CD8-positive, alpha-beta memory T cell (primary cell): ENCODE data around the gene SAT1. TPM values are rescaled to one million over a fixed set of nuclear protein-coding genes. Genes with fewer than 3 reads are reported as not detected.

Experiments
- CTCF ChIA-PET: fragments of 350-600 bp; sonication (Branson Sonifier 250); formaldehyde crosslinking; loops from one replicate; lab custom pipeline; 2021; ENCODE audit warnings: antibody characterized with exemption; lab: Charles Lee
- POLR2A ChIA-PET: fragments of 350-600 bp; sonication (Branson Sonifier 250); formaldehyde crosslinking; loops from one replicate; lab custom pipeline; 2021; ENCODE audit warnings: antibody characterized with exemption; lab: Charles Lee
- DNase-seq, 5 donors: peaks; one replicate each; pipeline versions ENCODE4 v3.0.0 to v3.0.0-alpha.2; 2020 to 2022; ENCODE audit warnings: mixed read lengths in 1 of 5
- H3K27ac ChIP-seq: one replicate; pipeline ENCODE4 v1.7.0; 2013; ENCODE audit warnings: low read depth, mild to moderate bottlenecking, low read length, moderate library complexity
- H3K27me3 ChIP-seq: 2 replicates; pipeline ENCODE4 v1.7.0; 2013; ENCODE audit warnings: low read length, mild to moderate bottlenecking; ENCODE audit not compliant: insufficient read depth, poor library complexity, severe bottlenecking
- H3K36me3 ChIP-seq: 2 replicates; pipeline ENCODE4 v1.7.0; 2013; ENCODE audit warnings: mild to moderate bottlenecking, low read length, moderate library complexity; ENCODE audit not compliant: insufficient read depth
- H3K4me1 ChIP-seq: 2 replicates; pipeline ENCODE4 v1.7.0; 2013; ENCODE audit warnings: mild to moderate bottlenecking, low read length, moderate library complexity; ENCODE audit not compliant: insufficient read depth
- H3K4me3 ChIP-seq: 2 replicates; pipeline ENCODE4 v1.7.0; 2013; ENCODE audit warnings: mild to moderate bottlenecking, low read length
- H3K9me3 ChIP-seq: 2 replicates; pipeline ENCODE4 v1.7.0; 2013; ENCODE audit warnings: mild to moderate bottlenecking, low read length
- H3K27ac Mint-ChIP-seq, 8 donors: one replicate each; pipeline ENCODE4 v1.8.0; 2020 to 2021; ENCODE audit warnings: mixed read lengths in 8 of 8, mild to moderate bottlenecking in 6 of 8, inconsistent platforms in 3 of 8, moderate library complexity in 3 of 8
- H3K27me3 Mint-ChIP-seq, 2 donors: one replicate each; pipeline ENCODE4 v1.8.0; 2020 to 2021; ENCODE audit warnings: mixed read lengths in 2 of 2, mild to moderate bottlenecking in 1 of 2, moderate library complexity in 1 of 2
- H3K36me3 Mint-ChIP-seq, 3 donors: one replicate each; pipeline ENCODE4 v1.8.0; 2020 to 2021; ENCODE audit warnings: mixed read lengths in 3 of 3, inconsistent platforms in 1 of 3, mild to moderate bottlenecking in 1 of 3
- H3K4me1 Mint-ChIP-seq, 3 donors: one replicate each; pipeline ENCODE4 v1.8.0; 2020 to 2021; ENCODE audit warnings: mixed read lengths in 3 of 3, inconsistent platforms in 1 of 3, mild to moderate bottlenecking in 1 of 3
- H3K4me3 Mint-ChIP-seq, 7 donors: one replicate each; pipeline ENCODE4 v1.8.0; 2020 to 2021; ENCODE audit warnings: mixed read lengths in 7 of 7, mild to moderate bottlenecking in 6 of 7, moderate library complexity in 4 of 7, inconsistent platforms in 2 of 7
- H3K9me3 Mint-ChIP-seq, 5 donors: one replicate each; pipeline ENCODE4 v1.8.0; 2020 to 2022; ENCODE audit warnings: mixed read lengths in 5 of 5, mild to moderate bottlenecking in 3 of 5, moderate library complexity in 2 of 5, inconsistent platforms in 1 of 5
- polyA plus RNA-seq: library from polyadenylated mRNA; unstranded; fragments of 300-500 nt; fragmentation: Illumina TruSeq; gene quantifications from one replicate; pipeline ENCODE4 v1.2.3, GENCODE V29; 2021
- total RNA-seq, 2 experiments: library from RNA; stranded (reverse); gene quantifications; one replicate each; pipeline ENCODE4 v1.2.3, GENCODE V29; 2021

Gene SAT1
- total and polyA plus RNA-seq, 3 experiments from 2014 or later = 40.0 to 113 (median 41.3) TPM

DNA sequence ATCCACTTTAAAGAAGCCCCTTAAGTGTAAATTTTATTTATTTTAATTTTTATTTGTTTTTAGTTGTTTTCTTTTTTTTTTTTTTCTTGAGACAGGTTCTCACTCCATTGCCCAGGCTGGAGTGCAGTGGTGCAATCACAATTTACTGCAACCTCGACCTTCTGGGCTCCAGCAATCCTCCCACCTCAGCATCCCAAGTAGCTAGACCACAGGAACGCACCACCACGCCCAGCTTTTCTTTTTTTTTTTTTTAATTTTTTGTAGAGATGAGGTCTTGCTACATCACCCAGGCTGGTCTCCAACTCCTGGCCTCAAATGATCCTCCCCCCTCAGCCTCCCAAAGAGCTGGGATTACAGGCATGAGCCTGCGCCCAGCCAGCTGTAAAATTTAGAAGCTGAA lies 6.0 kb downstream of the SAT1 start:
- H3K9me3 Mint-ChIP-seq = no peaks in the 10 kb centered on the region
- H3K36me3 Mint-ChIP-seq = peaks cover 4 to 29% (median 5%) of the 10 kb centered on the region in 3 donors
- no peaks in the 10 kb centered on the region for H3K27me3 Mint-ChIP-seq
- Histone ChIP-seq H3K27ac (no peak overlapping the region), H3K4me1 (peaks cover 13% of the 10 kb centered on the region), H3K4me3 (no peak overlapping the region), H3K9me3 (no peaks in the 10 kb centered on the region), H3K36me3 (peaks cover 12% of the 10 kb centered on the region), H3K27me3 (no peaks in the 10 kb centered on the region)
- H3K27ac Mint-ChIP-seq = no peak overlapping the region
- H3K4me1 Mint-ChIP-seq = peaks cover 19 to 23% (median 21%) of the 10 kb centered on the region in 3 donors
- POLR2A ChIA-PET = no interaction called here
- H3K4me3 Mint-ChIP-seq = no peak overlapping the region
- no peak for DNase-seq
- CTCF ChIA-PET = no interaction called here

DNA sequence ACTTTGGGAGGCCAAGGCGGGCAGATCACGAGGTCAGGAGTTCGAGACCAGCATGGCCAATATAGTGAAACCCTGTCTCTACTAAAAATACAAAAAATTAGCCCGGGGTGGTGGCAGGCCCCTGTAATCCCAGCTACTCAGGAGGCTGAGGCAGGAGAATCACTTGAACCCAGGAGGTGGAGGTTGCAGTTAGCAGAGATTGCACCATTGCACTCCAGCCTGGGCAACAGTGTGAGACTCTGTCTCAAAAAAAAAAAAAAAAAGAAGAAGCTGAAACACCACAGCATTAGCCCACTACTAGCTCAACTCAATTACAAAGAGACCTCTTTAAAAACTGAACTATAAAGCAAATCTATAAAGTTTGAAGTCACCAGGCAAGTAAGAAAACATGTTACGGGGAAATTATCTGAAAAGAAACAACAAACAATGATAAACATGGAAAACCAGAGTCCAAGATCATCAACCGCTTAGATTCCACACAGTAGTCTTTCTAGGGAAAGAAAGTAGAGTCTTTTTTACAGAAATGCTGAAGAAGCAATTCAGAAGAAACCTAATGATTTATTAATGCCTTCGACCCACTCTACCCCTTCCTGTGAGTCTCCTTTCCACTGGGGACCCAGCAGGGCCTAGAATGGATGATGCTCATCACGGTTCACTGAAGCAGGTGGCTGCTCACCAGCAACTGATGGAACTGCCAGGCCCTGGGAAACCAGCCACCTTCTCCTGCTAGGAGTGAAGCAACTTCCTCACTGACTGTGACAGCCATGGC lies 6.6 kb downstream of the SAT1 start:
- no peak overlapping the region for H3K27ac Mint-ChIP-seq
- peaks cover 12% of the 10 kb centered on the region for H3K36me3 ChIP-seq
- no peaks in the 10 kb centered on the region for H3K9me3 Mint-ChIP-seq
- H3K4me3 ChIP-seq = no peak overlapping the region
- no peaks in the 10 kb centered on the region for H3K27me3 Mint-ChIP-seq
- no peak overlapping the region for H3K27ac ChIP-seq
- H3K4me3 Mint-ChIP-seq = no peak overlapping the region
- peaks cover 12 to 16% (median 14%) of the 10 kb centered on the region in 3 donors for H3K4me1 Mint-ChIP-seq
- POLR2A ChIA-PET = no interaction called here
- H3K27me3 ChIP-seq = no peaks in the 10 kb centered on the region
- no peaks in the 10 kb centered on the region for H3K9me3 ChIP-seq
- peaks cover 4 to 24% (median 5%) of the 10 kb centered on the region in 3 donors for H3K36me3 Mint-ChIP-seq
- CTCF ChIA-PET = no interaction called here
- H3K4me1 ChIP-seq = peaks cover 10% of the 10 kb centered on the region
- no peak for DNase-seq

DNA sequence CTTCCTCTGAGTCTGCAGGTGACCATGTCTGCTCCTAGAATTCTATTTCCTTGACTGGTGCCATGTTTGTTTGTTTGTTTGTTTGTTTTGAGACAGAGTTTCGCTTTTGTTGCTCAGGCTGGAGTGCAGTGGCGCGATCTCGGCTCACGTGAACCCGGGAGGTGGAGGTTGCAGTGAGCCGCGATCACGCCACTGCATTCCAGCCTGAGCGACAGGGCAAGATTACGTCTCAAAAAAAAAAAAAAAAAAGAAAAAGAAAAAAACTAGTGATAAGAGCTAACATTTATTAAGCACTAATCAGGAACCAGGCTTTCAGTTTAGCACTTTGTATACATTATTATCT lies 7.2 kb downstream of the SAT1 start:
- DNase-seq = no peak
- no peak overlapping the region for H3K27ac ChIP-seq
- H3K4me1 ChIP-seq = peaks cover 4% of the 10 kb centered on the region
- CTCF ChIA-PET = no interaction called here
- no peaks in the 10 kb centered on the region for H3K27me3 Mint-ChIP-seq
- H3K27ac Mint-ChIP-seq = no peak overlapping the region
- H3K27me3 ChIP-seq = no peaks in the 10 kb centered on the region
- peaks cover 7% of the 10 kb centered on the region for H3K36me3 ChIP-seq
- POLR2A ChIA-PET = no interaction called here
- no peak overlapping the region for H3K4me3 Mint-ChIP-seq
- H3K9me3 Mint-ChIP-seq = no peaks in the 10 kb centered on the region
- peaks cover 2 to 18% (median 5%) of the 10 kb centered on the region in 3 donors for H3K36me3 Mint-ChIP-seq
- no peak overlapping the region for H3K4me3 ChIP-seq
- H3K9me3 ChIP-seq = no peaks in the 10 kb centered on the region
- H3K4me1 Mint-ChIP-seq = peaks cover 8 to 11% (median 9%) of the 10 kb centered on the region in 3 donors

DNA sequence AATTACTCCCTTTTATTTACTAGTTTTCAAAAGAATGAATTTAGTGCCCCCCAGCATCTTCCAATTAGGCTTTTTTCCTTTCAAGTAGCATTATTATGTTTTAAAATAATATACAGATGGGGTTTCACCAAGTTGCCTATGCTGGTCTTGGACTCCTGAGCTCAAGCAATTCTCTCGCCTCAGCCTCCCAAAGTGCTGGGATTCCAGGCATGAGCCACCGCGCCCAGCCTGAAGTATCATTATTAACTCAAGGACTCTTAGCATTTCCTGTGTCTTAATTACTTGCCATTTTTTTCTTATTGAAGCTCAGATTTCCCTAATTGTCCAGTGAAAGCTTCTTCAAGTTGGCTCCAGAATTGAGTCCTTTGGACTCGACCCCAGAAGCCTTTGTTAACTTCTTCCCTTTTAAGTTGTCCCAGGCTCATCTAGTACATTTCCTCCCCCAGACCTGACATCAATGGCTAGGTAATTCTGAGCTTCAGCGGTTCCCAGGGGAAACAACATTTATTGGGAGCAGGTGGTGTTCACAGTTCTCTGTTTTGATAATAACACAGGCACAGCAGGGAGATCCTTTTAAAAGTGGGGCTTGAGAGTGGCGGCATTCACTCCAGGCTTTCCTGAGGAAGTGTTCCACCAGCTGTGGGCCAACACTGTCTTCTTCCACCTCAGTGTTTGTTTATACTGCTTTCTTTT lies 10.0 kb downstream of the SAT1 start:
- Mint-ChIP-seq H3K27ac (no peak overlapping the region), H3K27me3 (peaks cover 0 to 3% of the 10 kb centered on the region in 2 donors)
- CTCF ChIA-PET = no interaction called here

DNA sequence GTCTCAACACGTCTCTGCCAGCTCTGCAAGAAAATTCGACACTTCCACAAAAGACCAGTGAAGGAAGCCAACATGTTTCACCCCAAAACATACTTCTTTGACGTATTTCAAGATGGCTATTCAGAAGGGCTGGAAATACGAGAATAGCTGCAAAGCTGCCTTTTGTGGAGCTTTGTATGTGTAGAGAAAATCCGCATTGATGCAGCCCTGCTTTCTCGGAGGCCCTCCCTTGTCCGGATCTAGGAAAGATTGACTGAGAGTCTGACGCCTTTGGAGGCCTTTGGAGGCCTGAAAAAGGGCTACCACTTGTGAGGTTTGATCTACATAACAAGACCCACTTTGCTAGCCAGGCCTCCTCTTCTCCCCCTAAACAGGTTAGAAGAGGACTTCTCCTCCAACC lies 12.2 kb downstream of the SAT1 start:
- Mint-ChIP-seq H3K4me3 (no peak overlapping the region), H3K4me1 (no peaks in the 10 kb centered on the region), H3K36me3 (no peaks in the 10 kb centered on the region), H3K27me3 (peaks cover 0 to 3% of the 10 kb centered on the region in 2 donors), H3K27ac (no peak overlapping the region), H3K9me3 (no peaks in the 10 kb centered on the region)
- ChIA-PET POLR2A (no interaction called here), CTCF (no interaction called here)
- Histone ChIP-seq H3K36me3 (no peaks in the 10 kb centered on the region), H3K4me3 (no peak overlapping the region), H3K4me1 (no peaks in the 10 kb centered on the region), H3K27ac (no peak overlapping the region), H3K9me3 (no peaks in the 10 kb centered on the region), H3K27me3 (no peaks in the 10 kb centered on the region)
- no peak for DNase-seq

More for the DNA sequence above, 10.0 kb downstream of the SAT1 start:
- Histone ChIP-seq H3K4me3 (no peak overlapping the region), H3K27me3 (no peaks in the 10 kb centered on the region), H3K4me1 (no peaks in the 10 kb centered on the region), H3K36me3 (no peaks in the 10 kb centered on the region), H3K27ac (no peak overlapping the region), H3K9me3 (no peaks in the 10 kb centered on the region)
- Mint-ChIP-seq H3K4me3 (no peak overlapping the region), H3K4me1 (no peaks in the 10 kb centered on the region), H3K36me3 (peaks cover 0 to 2% (median 0%) of the 10 kb centered on the region in 3 donors), H3K9me3 (no peaks in the 10 kb centered on the region)
- POLR2A ChIA-PET = no interaction called here
- DNase-seq = no peak

DNA sequence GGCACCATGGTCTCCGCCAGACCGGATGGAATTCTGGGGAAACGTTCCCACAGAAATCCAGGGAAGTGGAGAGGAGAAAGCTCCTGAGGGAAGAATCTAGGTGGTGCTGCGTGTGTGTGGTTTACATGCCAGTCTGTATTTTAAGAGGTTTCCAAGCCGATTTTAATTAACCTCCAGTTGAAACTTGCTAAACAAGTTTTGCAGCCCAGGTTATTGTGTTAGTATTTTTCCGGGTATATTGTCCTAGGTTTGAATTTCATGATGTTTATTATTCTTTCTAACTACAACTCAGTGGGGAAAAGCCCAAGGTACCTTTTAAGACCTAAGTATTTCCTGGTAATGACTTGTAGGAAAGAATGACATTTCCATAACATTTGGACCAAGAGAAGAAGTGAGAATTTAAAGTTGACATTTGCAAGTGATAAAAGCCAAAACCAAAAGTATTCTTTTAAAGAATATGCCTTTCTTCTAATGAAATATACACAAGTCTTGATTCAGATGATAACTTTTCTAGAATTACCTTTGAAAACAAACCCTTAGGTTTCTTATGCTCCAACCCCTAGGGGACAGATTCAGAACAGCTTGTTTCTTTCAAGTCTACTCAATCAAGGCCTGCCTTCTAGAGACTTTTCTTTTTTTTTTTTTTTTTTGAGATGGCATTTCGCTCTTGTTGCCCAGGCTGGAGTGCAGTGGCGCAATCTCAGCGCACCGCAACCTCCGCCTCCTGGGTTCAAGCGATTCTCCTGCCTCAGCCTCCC lies 14.6 kb downstream of the SAT1 start:
- Mint-ChIP-seq H3K27ac (no peak overlapping the region), H3K36me3 (no peaks in the 10 kb centered on the region), H3K9me3 (no peaks in the 10 kb centered on the region), H3K4me1 (no peaks in the 10 kb centered on the region), H3K4me3 (no peak overlapping the region), H3K27me3 (peaks cover 0 to 3% of the 10 kb centered on the region in 2 donors)
- CTCF ChIA-PET = no interaction called here
- Histone ChIP-seq H3K27ac (no peak overlapping the region), H3K4me1 (no peaks in the 10 kb centered on the region), H3K4me3 (no peak overlapping the region), H3K9me3 (no peaks in the 10 kb centered on the region), H3K36me3 (no peaks in the 10 kb centered on the region), H3K27me3 (no peaks in the 10 kb centered on the region)
- DNase-seq = no peak
- POLR2A ChIA-PET = no interaction called here

DNA sequence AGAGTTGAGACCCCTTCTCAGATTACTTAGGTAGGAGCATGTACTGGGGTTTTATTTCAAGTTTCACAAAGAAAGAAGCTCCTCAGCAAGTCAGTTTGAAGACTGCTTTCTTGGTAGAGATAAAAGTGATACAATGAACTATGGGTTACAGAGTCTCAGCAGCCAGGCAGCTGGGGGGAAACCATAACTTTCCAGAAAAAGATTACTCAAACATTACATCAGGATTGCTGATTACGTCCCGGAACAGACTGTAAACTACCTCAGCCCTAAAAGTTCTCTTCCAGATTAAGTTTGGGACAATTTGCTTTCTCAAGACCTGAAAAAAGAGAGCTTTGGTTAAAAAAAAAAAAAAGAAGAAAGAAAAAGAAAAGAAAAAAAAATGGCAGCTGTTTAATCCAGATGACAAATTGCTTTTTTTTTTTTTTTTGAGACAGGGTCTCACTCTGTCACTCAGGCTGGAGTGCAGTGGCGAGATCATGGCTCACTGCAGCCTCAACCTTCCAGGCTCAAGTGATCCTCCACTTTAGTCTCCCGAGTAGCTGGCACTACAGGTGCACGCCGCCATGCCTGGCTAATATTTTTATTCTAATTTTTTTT lies 16.6 kb downstream of the SAT1 start:
- Mint-ChIP-seq H3K36me3 (no peaks in the 10 kb centered on the region), H3K27me3 (peaks cover 0 to 3% of the 10 kb centered on the region in 2 donors), H3K4me1 (peaks cover 0 to 2% (median 0%) of the 10 kb centered on the region in 3 donors), H3K4me3 (no peak overlapping the region), H3K9me3 (no peaks in the 10 kb centered on the region), H3K27ac (no peak overlapping the region)
- no peaks in the 10 kb centered on the region for H3K9me3 ChIP-seq
- H3K4me3 ChIP-seq = no peak overlapping the region
- H3K27ac ChIP-seq = no peak overlapping the region
- ChIA-PET CTCF (no interaction called here), POLR2A (no interaction called here)
- H3K4me1 ChIP-seq = no peaks in the 10 kb centered on the region
- no peaks in the 10 kb centered on the region for H3K27me3 ChIP-seq
- no peak for DNase-seq
- H3K36me3 ChIP-seq = no peaks in the 10 kb centered on the region

DNA sequence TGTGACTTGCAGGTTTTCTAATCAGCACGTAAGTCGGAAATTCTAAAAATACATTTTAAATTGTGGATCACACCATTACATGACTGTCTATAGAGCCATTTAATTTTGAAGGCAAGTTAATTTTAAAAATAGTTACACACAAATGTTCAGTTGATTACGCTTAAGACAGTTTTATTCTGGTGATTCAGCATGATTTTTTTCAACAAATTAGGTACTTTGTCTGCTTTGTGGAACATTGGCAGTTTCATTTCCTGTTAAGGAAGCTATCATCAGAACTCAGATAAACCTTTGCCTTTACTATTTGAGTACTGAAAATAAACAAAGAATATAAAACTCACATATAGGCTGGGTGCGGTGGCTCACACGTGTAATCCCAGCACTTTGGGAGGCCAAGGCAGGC lies 19.5 kb downstream of the SAT1 start:
- ChIA-PET CTCF (no interaction called here), POLR2A (no interaction called here)
- Histone ChIP-seq H3K9me3 (no peaks in the 10 kb centered on the region), H3K4me3 (no peak overlapping the region), H3K4me1 (no peaks in the 10 kb centered on the region), H3K27ac (no peak overlapping the region), H3K36me3 (no peaks in the 10 kb centered on the region), H3K27me3 (no peaks in the 10 kb centered on the region)
- no peaks in the 10 kb centered on the region for H3K9me3 Mint-ChIP-seq
- no peak overlapping the region for H3K27ac Mint-ChIP-seq
- peaks cover 0 to 2% (median 0%) of the 10 kb centered on the region in 3 donors for H3K4me1 Mint-ChIP-seq
- DNase-seq = no peak
- no peak overlapping the region for H3K4me3 Mint-ChIP-seq
- H3K27me3 Mint-ChIP-seq = no peaks in the 10 kb centered on the region
- H3K36me3 Mint-ChIP-seq = no peaks in the 10 kb centered on the region
